Activated CD8-positive, alpha-beta memory T cell treated with anti-CD3 and anti-CD28 coated beads, Interleukin-2, amount 50 U/mL, for 4 hours (primary cell): ENCODE results near the gene BRF1.
"Not testable (repeated sequence)": the region's sequence is repeated elsewhere in the genome, so short reads cannot be mapped to it uniquely, and the experiment has no call there.

Experiments used
- DNase-seq: peaks from one replicate; pipeline ENCODE4 v3.0.0-alpha.2; 2020

The BRF1 gene

GRCh38 chr14:105300542-105301102 lies at the start of gene BRF1:
Gene BRF1, minus strand, starts transcription at chr14:105301001. Its CDS starts 372 bp downstream, at chr14:105300629.
- DNase-seq = peak; percentile 98

GRCh38 chr14:105349992-105350391 lies 49.2 kb upstream of the BRF1 start:
- no peak for DNase-seq

GRCh38 chr14:105348945-105349699 lies 48.3 kb upstream of the BRF1 start:
- DNase-seq = no peak

GRCh38 chr14:105348169-105348944 lies 47.6 kb upstream of the BRF1 start:
- DNase-seq = no peak

GRCh38 chr14:105347587-105347968 lies 46.8 kb upstream of the BRF1 start:
- DNase-seq = no peak

- no peak for DNase-seq
These were observed 46.2 kb upstream of the BRF1 start for GRCh38 chr14:105346876-105347586.

- DNase-seq = no peak
These were observed 45.4 kb upstream of the BRF1 start for GRCh38 chr14:105346200-105346533.

DNA sequence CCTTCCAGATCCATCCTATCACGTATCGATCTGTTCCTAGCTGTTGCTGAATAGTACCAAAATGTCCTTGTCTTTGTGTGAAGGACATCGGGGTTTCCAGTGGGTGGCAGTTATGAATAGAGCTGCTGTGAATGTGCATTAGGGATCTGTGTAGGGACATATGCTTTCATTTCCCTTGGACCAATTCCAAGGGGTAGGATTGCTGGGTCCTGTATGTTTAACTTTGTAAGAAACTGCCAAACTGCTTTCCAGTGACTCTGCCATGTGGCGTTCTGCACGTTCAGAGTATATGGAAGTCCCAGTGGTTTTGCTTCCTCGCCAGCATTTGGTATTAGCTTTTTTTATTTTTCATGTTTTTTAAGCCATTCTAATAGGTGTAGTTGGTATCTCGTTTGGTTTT lies 42.4 kb upstream of the BRF1 start:
- no peak for DNase-seq

DNA sequence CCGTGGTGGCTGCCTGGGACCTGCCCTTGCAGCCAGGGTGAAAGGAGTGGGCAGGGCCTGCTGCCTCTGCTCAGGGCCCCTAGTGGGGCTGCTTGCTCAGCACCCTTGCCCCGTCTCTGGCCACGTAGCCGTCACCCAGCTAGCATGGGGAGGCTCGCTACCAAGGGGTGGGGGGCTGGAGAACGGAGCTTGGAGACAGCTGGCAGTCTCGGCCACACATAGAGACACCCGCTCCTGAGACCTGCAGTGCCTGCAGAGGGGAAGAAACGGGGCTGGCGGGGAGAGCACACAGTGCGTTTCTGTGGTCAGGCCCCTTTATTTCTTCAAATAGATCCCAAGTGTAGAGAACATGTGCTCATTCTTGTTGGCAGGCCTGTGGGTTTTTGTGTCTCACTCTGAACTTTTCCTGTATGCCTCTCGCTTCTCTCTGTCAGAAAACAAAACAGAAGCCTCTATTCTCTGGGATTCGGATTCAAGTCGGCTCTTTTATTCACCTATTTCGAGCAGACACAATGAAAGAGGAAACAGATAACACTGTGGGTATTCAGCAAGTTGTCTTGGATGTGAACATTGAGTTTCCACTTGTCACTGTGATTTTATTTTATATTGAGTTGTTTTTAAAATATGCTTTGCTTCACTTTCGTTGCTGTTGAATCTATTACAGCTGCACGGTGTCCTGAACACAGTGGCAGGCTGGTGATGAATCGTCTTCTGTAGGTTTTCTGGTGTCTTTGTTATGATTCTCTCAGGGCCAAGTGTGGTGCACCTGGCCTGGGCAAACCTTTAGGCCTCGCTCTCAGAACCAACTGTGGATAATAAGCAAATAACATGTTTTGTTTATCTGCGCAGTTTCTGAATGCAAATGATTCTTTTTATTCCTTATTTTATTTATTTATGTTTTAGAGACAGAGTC lies 40.3 kb upstream of the BRF1 start:
- DNase-seq = no peak

DNA sequence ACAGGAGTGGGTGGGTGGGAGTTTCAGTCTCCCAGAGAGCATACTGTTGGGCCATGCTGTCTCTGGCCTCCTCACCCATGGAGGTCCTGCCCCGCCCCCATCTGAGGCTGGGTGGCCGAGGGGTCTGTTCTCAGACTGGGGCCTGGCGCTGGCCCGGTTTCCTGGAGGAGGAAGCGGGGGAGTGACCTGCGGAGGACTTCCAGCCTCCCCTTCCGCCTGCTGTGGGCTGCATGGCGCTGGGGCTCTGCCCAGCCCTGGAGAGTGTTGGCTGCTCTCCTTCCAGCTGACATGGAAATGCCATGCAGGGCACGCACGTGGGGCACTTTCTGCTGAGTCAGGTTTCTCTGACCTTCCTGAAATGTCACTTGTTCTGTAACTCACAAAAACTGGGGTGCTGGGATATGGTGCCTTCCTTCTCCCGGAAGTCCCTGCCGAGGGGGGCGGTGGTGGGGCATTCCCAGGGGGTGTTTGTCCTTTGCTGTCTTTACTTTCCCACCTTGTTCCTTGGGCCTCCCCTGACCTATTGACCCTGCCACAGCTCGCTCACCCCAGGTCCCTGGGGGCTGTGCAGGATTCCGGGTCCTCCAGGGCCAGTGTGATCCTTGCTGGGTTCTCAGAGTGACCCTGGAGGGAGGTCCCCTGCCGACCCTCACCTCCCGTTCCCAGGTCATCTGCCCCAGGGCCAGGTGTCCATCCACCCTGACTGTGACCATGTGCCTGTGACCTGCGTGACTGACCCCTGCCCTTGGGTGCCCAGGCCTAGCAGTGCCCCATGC lies 37.4 kb upstream of the BRF1 start:
- DNase-seq = no peak

DNA sequence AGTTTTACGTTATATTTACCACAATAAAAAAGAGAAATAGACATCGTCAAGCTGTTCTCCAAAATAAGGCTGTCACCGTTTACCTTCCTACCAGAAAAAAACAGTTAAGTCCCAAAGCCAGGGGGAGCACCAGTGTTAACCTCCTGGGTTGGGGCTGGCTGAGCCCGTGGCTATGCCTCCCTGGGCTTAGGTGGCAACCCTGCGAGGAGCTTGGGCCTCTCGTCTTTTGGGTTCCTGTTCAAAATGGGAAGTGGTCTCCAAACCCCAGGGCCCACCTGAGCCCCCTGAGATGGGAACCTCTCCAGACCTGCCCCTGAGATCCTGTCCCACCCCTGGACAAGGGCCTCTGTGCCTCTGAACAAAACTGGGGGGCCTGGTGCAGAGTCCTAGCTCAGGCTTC lies 36.6 kb upstream of the BRF1 start:
- DNase-seq = no peak

DNA sequence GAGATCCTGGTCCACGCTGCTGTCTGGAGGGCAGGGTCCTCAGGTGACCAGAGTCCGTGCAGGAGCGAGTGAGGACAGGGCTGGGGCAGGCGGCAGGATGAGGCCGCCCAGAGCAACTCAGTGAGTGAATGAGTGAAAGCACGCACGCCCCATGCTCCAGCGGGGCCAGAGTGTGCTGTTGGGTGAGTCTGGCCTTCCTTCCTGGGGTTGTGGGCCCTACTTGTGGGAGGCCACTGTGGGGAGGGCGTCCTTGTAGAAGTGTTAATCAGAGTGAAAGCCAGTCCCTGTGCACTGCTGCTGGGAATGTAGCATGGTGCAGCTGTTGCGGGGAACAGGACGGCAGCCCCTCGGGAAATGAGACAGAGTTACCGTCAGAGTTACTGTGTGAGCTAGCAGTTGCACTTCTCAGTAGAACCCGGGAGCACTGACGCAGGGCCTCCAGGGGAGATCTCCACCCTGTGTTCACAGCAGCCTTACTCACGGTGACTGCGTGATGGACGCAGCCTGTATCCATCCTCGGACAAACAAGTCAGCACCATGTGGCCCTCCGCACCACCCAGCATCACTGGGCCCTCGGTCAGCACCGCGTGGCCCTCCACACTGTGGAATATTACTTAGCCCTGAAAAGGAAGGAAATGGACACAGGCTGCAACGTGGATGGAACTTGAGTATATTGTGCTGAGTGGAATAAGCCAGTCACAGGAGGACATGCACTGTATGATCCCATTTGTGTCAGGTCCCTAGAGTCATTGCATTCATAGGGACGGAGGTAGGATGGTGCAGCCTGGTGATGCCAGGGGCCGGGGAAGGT lies 35.9 kb upstream of the BRF1 start:
- DNase-seq = no peak

- no peak for DNase-seq
These were observed 35.1 kb upstream of the BRF1 start for GRCh38 chr14:105335735-105336476.

DNA sequence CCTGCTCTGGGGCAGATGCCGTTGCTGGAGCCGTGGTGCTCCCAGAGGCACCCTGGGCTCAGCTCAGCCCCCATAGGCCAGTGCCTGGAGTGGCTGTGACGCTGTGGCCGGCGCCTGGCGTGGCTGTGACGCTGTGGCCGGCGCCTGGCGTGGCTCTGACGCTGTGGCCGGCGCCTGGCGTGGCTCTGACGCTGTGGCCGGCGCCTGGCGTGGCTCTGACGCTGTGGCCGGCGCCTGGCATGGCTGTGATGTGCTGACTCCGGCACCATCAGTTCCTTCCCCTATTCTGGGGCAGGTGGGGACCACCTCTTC lies 34.4 kb upstream of the BRF1 start:
- DNase-seq = not testable (repeated sequence)

DNA sequence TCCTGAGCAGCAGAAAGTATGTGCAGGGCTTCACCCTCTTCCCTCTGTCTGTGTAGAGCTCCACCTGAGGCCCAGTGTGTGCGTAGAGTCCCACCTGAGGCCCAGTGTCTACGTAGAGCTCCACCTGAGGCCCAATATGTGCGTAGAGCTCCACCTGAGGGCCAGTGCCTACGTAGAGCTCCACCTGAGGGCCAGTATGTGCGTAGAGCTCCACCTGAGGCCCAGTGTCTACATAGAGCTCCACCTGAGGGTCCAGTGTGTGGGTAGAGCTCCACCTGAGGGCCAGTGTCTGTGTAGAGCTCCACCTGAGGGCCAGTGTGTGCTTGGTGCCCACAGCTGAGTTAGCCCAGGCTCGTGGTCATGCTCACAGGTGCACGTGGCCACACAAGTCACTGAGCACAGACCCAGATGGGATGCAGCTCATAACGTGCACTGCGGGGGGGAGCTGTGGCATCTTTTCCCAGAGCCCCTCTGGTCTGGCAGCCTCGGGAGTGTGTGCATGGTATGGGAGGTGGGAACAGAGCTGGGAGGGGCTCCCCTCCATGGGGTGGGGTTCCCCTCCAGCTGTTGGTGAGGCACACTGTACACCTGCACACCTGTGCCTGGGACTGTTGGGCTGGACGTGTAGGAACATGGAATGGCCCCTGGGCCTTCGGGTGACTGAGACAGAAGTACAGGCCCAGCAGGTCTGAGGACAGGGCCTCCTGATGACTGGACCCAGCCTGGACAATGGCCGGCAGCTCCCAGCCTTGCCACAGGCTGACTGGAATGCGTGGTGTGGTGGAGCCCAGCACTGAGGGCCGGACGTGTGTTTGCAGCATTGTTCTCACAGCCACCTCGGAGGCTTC lies 33.8 kb upstream of the BRF1 start:
- DNase-seq = no peak

- no peak for DNase-seq
These were observed 33.0 kb upstream of the BRF1 start for GRCh38 chr14:105333613-105334364.

DNA sequence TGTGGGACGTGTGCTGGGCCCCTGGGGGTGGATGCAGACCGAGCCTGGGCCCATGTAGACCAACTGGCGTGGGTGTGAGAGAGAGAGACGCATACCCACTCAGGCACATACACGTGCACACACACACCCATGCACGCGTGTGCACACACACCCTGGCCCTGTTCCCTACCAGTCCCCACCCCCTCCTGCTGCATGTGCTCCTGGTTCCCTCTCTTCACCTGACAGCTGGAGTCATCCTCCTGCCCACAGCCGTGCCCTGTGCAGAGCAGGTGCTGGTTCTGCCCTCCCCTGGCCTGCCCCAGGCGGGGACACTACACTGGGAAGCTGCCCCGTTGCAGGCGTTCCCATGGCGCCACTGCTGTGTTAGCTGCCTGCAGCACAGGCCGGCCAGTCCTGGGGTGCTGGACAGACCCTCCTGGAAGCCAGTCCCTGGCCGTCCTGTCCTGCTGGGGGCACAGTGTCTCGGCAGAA lies 32.3 kb upstream of the BRF1 start:
- DNase-seq = no peak

GRCh38 chr14:105332350-105332874 lies 31.6 kb upstream of the BRF1 start:
- no peak for DNase-seq
